ENCODE data around the gene XAB2.

XAB2 gene

GRCh38 chr19:7598180-7598579, 31.2 kb downstream of the XAB2 start:
- no peaks in the 10 kb centered on the region for H4K20me1 ChIP-seq (ENCODE audit: control insufficient read depth, insufficient read depth, low read depth, low read length)
- H3K9me3 ChIP-seq (ENCODE audit: control insufficient read depth, insufficient read depth, low read length), result no peaks in the 10 kb centered on the region
- no peak overlapping the region for H3K4me3 ChIP-seq (ENCODE audit: low read length)
- no peak for TF ChIP-seq CTCF (IDR thresholded peaks at IDR 0.05; ENCODE audit: low read depth, low read length, poor library complexity, severe bottlenecking)
- no peak for TF ChIP-seq EZH2phosphoT487 (IDR thresholded peaks at IDR 0.05; ENCODE audit: borderline replicate concordance, low read length)
- peaks cover 17% of the 10 kb centered on the region for H3K27me3 ChIP-seq (ENCODE audit: control insufficient read depth, low read length)
- H3K9me2 ChIP-seq (replicated peaks; ENCODE audit: control insufficient read depth, low read length), result no peaks in the 10 kb centered on the region
- no peaks in the 10 kb centered on the region for H3K36me3 ChIP-seq (ENCODE audit: control insufficient read depth, low read length)
- H3F3A ChIP-seq (ENCODE audit: control insufficient read depth, insufficient read depth), result no peaks in the 10 kb centered on the region
- H3K79me2 ChIP-seq (ENCODE audit: control insufficient read depth, low read length), result no peaks in the 10 kb centered on the region
- H3K4me1 ChIP-seq (ENCODE audit: control insufficient read depth, low read length), result peaks cover 6% of the 10 kb centered on the region
- H3K4me2 ChIP-seq (ENCODE audit: low read length), result no peak overlapping the region
- no peak overlapping the region for H3K27ac ChIP-seq (ENCODE audit: low read depth, low read length)

- Histone ChIP-seq H3K9me3 (ENCODE audit: control insufficient read depth, insufficient read depth, low read length) (no peaks in the 10 kb centered on the region), H3K27me3 (ENCODE audit: control insufficient read depth, low read length) (peaks cover 17% of the 10 kb centered on the region), H3K4me2 (ENCODE audit: low read length) (no peak overlapping the region), H4K20me1 (ENCODE audit: control insufficient read depth, insufficient read depth, low read depth, low read length) (no peaks in the 10 kb centered on the region), H3K4me1 (ENCODE audit: control insufficient read depth, low read length) (peaks cover 6% of the 10 kb centered on the region), H3F3A (ENCODE audit: control insufficient read depth, insufficient read depth) (no peaks in the 10 kb centered on the region), H3K27ac (ENCODE audit: low read depth, low read length) (no peak overlapping the region), H3K4me3 (ENCODE audit: low read length) (no peak overlapping the region), H3K79me2 (ENCODE audit: control insufficient read depth, low read length) (no peaks in the 10 kb centered on the region), H3K9me2 (replicated peaks; ENCODE audit: control insufficient read depth, low read length) (no peaks in the 10 kb centered on the region), H3K36me3 (ENCODE audit: control insufficient read depth, low read length) (no peaks in the 10 kb centered on the region)
- TF ChIP-seq CTCF (IDR thresholded peaks at IDR 0.05; ENCODE audit: low read depth, low read length, poor library complexity, severe bottlenecking) (no peak), EZH2phosphoT487 (IDR thresholded peaks at IDR 0.05; ENCODE audit: borderline replicate concordance, low read length) (no peak)
Observed at GRCh38 chr19:7597689-7598088, 31.7 kb downstream of the XAB2 start.

GRCh38 chr19:7596211-7596937, 33.0 kb downstream of the XAB2 start:
- Histone ChIP-seq H3K79me2 (ENCODE audit: control insufficient read depth, low read length) (no peaks in the 10 kb centered on the region), H4K20me1 (ENCODE audit: control insufficient read depth, insufficient read depth, low read depth, low read length) (no peaks in the 10 kb centered on the region), H3F3A (ENCODE audit: control insufficient read depth, insufficient read depth) (no peaks in the 10 kb centered on the region), H3K9me2 (replicated peaks; ENCODE audit: control insufficient read depth, low read length) (no peaks in the 10 kb centered on the region), H3K4me3 (ENCODE audit: low read length) (peak overlapping the region; percentile 53), H3K4me1 (ENCODE audit: control insufficient read depth, low read length) (peaks cover 6% of the 10 kb centered on the region), H3K36me3 (ENCODE audit: control insufficient read depth, low read length) (no peaks in the 10 kb centered on the region), H3K27me3 (ENCODE audit: control insufficient read depth, low read length) (peaks cover 17% of the 10 kb centered on the region), H3K4me2 (ENCODE audit: low read length) (peak overlapping the region; percentile 72), H3K27ac (ENCODE audit: low read depth, low read length) (no peak overlapping the region), H3K9me3 (ENCODE audit: control insufficient read depth, insufficient read depth, low read length) (no peaks in the 10 kb centered on the region)
- TF ChIP-seq CTCF (IDR thresholded peaks at IDR 0.05; ENCODE audit: low read depth, low read length, poor library complexity, severe bottlenecking) (no peak), EZH2phosphoT487 (IDR thresholded peaks at IDR 0.05; ENCODE audit: borderline replicate concordance, low read length) (peak; percentile 68; the same call in 1 of the 2 replicates)

All from DOHH2 (cell line).